ENCODE results near the gene CAMKMT.

The CAMKMT gene

GRCh38 chr2:44535376-44535775 lies 173.6 kb downstream of the CAMKMT start:
- TF ChIP-seq CTCF (IDR thresholded peaks at IDR 0.05; ENCODE audit: low read depth, low read length) = no peak
- H3K4me3 ChIP-seq (ENCODE audit: low read depth, low read length) = no peak overlapping the region

- no peak for TF ChIP-seq CTCF (IDR thresholded peaks at IDR 0.05; ENCODE audit: low read depth, low read length)
Measured at GRCh38 chr2:44537264-44537663, 175.5 kb downstream of the CAMKMT start.

GRCh38 chr2:44542520-44542919 lies 180.8 kb downstream of the CAMKMT start:
- TF ChIP-seq CTCF (IDR thresholded peaks at IDR 0.05; ENCODE audit: low read depth, low read length) = no peak
- H3K4me3 ChIP-seq (ENCODE audit: low read depth, low read length) = no peak overlapping the region

More at GRCh38 chr2:44537264-44537663, 175.5 kb downstream of the CAMKMT start:
- H3K4me3 ChIP-seq (ENCODE audit: low read depth, low read length) = no peak overlapping the region

- no peak for TF ChIP-seq CTCF (IDR thresholded peaks at IDR 0.05; ENCODE audit: low read depth, low read length)
Measured at GRCh38 chr2:44543773-44544725, 182.3 kb downstream of the CAMKMT start.

GRCh38 chr2:44545005-44545404 lies 183.3 kb downstream of the CAMKMT start:
- no peak overlapping the region for H3K4me3 ChIP-seq (ENCODE audit: low read depth, low read length)
- no peak for TF ChIP-seq CTCF (IDR thresholded peaks at IDR 0.05; ENCODE audit: low read depth, low read length)

More at GRCh38 chr2:44543773-44544725, 182.3 kb downstream of the CAMKMT start:
- H3K4me3 ChIP-seq (ENCODE audit: low read depth, low read length) = no peak overlapping the region

- H3K4me3 ChIP-seq (ENCODE audit: low read depth, low read length) = no peak overlapping the region
- TF ChIP-seq CTCF (IDR thresholded peaks at IDR 0.05; ENCODE audit: low read depth, low read length) = no peak
Measured at GRCh38 chr2:44546459-44547127, 184.8 kb downstream of the CAMKMT start.

GRCh38 chr2:44547718-44548117 lies 186.0 kb downstream of the CAMKMT start:
- no peak overlapping the region for H3K4me3 ChIP-seq (ENCODE audit: low read depth, low read length)
- TF ChIP-seq CTCF (IDR thresholded peaks at IDR 0.05; ENCODE audit: low read depth, low read length) = no peak
